Epidermal melanocyte (primary cell): ENCODE measurements around the gene UNK.
"Not testable (repeated sequence)": the region's sequence is repeated elsewhere in the genome, so short reads cannot be mapped to it uniquely, and the experiment has no call there.

ENCODE experiments used
- DNase-seq: peaks from one replicate; pipeline ENCODE4 v3.0.0; 2011; ENCODE audit warnings: low spot score; ENCODE audit not compliant: insufficient read length

Gene UNK

GRCh38 chr17:75847614-75848522 is 63.3 kb downstream of the UNK start:
- DNase-seq: no peak

DNA sequence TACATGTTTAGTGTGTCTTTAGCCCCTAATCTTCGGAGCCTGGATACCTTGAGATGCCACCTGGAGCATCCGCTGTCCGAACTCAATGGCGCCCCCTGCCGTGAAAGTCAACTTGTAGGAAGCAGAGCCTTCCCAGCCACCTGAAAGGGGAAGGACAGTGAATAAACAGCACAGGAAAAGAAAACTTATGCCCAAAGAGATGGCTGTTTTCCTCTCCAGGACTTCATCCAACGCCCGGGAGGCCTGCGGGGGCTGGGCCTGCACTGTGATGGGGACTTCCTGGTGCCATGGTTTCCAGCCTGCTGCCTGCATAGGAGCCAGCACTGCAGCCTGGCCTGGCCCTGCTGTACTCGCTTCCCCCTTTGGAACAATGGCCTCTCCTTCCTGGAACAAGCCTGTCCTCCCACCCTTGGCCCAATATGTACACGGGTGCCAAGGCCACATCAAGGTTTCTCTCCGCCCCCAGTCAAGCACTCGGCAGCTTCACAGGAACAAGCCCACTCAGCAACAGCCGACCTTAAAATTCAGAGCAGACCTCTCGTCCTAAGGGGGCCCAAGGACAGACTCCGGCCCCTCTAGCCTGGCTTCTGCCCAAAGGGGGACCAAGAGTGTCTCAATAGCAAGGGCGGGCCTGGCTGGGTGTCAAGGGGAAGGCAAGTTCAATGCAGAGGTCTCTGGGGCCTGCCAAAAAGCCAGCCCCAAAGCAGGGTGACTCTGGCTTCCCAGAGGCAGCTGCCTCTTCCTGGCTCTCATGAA is 64.1 kb downstream of the UNK start:
- DNase-seq: no peak

GRCh38 chr17:75849279-75849646 is 64.7 kb downstream of the UNK start:
- DNase-seq: no peak

DNA sequence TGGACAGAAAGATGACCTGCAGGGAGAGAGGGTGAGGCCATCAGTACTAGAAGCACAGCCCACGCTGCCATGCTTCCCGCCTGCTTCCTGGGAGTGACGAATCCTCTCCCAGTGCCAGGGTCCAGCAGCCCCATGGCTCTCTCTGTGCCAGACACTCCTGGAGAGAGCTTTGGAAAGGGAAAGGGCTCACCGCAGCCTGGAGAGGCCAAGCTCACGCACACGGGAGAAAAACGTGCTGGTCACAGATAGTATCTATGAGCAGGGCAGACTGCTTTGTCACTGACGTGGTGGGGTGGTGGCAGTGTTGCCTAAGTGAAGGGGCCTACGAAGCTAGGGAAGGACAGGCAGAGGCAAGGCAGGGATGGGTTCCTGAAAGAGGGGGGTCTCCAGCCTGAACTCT is 65.1 kb downstream of the UNK start:
- no peak for DNase-seq

DNA sequence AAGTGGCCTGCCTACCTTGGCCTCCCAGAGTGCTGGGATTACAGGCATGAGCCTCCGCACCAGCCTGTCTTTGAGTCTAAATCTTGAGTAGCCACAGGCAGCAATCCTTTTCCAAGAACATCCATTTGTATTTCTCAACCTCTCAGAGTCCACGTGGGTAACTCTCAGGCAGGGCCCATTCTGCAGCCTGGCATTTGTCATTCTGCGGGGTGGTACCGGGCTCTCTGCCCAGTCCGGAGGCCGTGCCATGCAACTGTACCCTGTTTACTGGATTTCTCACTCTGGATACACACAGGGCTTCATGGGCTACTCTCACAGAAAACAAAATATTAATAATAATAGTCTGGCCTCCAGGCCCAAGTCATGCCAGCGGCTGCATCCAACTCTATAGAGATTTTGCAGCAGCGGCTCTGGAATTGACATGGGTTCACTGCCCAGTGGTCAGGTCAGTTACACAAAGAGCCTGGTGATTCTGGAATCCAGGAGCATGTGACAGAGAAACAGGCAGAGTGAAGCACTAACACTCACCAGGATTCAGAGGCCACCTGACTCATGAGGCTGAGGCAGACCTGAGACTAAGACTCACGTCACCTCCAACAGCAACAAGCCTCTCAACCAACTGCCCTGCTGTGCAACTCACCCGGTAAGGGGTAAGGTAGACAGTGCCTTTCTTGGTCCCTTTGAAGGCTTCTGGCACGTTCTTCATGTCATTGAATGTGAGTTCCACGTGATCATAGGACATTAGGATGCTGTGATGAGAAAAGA is 66.5 kb downstream of the UNK start:
- DNase-seq: no peak

DNA sequence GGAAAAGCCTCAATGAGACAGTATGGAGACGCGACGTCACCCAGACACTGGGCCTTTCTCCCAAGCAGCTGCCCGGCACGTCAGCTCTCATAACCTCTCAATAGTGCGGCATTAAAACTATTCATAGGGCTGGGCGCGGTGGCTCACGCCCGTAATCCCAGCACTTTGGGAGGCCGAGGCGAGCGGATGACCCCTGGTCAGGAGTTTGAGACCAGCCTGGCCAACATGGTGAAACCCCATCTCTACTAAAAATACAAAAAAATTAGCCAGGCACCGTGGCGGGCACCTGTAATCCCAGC is 67.0 kb downstream of the UNK start:
- DNase-seq: not testable (repeated sequence)

- DNase-seq: no peak
These were observed 68.8 kb downstream of the UNK start for GRCh38 chr17:75853433-75853832.

GRCh38 chr17:75854101-75854748 is 69.6 kb downstream of the UNK start:
- no peak for DNase-seq

GRCh38 chr17:75854881-75855309 is 70.3 kb downstream of the UNK start:
- no peak for DNase-seq

- peak; percentile 100 for DNase-seq
These were observed 70.9 kb downstream of the UNK start, which contains the start of gene WBP2 for GRCh38 chr17:75855310-75856061. Gene WBP2 (minus strand): TSS chr17:75855335. CDS start chr17:75855297, 38 bp downstream.

- no peak for DNase-seq
These were observed 71.6 kb downstream of the UNK start for GRCh38 chr17:75856062-75856756.

DNA sequence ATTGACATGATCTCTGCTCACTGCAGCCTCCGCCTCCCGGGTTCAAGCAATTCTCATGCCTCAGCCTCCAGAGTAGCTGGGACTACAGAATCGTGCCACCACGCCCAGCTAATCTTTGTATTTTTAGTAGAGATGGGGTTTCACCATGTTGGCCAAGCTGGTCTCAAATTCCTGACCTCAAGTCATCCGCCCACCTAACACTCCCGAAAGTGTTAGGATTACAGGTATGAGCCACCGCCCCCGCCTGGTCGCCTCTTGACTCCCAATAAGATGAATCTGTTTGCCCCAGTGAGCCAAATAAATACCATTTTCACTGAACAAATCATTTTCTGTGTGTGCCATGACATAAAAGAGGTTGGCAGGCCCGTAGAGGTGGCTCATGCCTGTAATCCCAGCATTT is 74.8 kb downstream of the UNK start:
- DNase-seq: not testable (repeated sequence)

- no peak for DNase-seq
These were observed 77.3 kb downstream of the UNK start for GRCh38 chr17:75861927-75862317.

DNA sequence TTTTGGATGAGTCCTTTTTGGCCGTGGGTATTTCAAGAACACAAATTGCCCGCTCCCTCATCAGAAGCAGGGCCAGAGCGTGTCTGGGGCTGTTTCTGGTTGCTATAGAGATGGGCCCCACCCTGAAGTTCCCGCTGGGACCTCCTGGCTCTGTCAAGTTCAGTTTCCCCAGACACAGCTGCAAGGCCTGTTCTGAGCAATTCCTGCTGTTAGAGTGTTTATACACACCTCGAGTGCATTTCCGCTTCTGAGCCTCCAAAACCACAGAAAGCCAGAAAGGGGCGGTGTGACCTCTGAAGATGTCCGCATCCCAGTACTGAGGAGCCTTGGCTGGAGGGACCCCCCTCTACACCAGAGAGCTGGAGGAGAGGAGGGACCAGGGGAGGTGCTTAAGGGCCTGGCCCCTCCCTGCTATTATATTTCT is 79.9 kb downstream of the UNK start:
- no peak for DNase-seq

- DNase-seq: not testable (repeated sequence)
These were observed 80.3 kb downstream of the UNK start for GRCh38 chr17:75864887-75865286.

GRCh38 chr17:75865404-75866188 is 81.0 kb downstream of the UNK start:
- not testable (repeated sequence) for DNase-seq

DNA sequence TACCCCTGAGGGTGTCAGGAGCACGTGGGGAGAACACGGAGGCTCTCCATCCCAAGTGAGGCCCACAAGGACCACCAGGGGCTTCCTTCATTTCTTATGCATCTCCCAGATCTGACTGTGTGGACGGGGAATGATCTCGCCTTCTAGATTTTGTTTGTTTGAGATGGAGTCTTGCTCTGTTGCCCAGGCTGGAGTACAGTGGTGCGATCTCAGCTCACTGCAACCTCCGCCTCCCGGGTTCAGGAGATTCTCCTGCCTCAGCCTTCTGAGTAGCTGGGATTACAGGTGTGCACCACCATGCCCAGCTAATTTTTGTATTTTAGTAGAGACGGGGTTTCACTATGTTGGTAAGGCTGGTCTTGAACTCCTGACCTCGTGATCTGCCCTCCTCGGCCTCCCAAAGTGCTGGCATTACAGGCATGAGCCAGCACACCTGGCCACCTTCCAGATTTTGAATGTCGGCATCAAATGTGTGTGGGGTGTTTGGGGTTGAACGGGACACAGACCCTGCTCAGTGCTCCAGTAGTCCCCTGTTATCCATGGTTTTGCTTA is 84.2 kb downstream of the UNK start:
- not testable (repeated sequence) for DNase-seq

DNA sequence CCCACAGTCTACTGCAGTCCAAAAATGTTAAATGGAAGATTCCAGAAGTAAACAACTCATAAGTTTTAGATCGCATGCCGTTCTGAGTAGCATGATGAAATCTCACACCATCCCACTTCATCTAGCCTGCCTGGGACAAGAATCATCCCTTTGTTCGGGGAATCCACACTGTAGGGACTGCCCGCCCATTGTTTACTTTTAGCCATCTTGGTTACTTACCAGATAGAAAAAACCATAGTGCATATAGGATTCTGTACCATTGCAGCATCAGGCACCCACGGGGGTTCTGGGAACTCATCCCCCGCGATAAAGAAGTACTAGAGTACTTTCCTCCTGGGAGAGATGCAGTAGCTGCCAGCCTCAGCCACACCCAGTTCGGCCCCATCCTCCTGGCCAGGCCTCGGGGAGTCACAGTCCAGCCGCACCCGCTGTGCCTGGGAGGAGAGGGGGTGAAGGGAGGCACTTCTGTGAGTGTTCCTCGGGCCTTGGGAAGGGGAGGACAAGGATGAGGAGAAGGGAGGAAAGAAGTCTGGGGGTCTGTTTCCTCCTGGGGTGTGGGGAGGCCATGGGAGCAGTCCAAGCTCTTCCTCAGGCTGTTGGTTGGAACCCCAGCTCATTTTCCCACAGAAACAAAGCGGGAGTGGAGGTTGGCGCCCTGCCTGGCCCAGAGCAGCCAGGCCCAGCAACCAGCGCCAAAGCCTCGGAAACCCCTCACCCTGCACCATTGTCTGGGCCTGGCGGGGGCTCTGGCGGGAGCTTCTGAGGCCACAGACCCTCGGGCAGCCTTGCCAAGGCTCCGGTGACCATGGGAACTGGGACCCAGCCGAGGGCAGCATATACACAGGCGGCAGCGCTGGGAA is 84.9 kb downstream of the UNK start:
- peak; percentile 84 for DNase-seq
